Upper lobe of right lung (tissue), 1 donor: Measurements from ENCODE around the gene HPGD. TPM values are rescaled to one million over a fixed set of nuclear protein-coding genes. Genes with fewer than 3 reads are reported as not detected.
"Not testable (repeated sequence)": the region's sequence is repeated elsewhere in the genome, so short reads cannot be mapped to it uniquely, and the experiment has no call there.

ENCODE experiments used
- ATAC-seq: fragments of 200-7000 bp; cut with Tn5 transposase; one replicate; pipeline ENCODE4 v1.9.1; 2020; ENCODE audit warnings: mild to moderate bottlenecking, moderate library complexity
- DNase-seq: peaks from one replicate; pipeline ENCODE4 v3.0.0-alpha.2; 2020
- H3K27ac ChIP-seq: fragments of 200-600 bp; one replicate; pipeline ENCODE4 v1.8.0; 2022
- H3K27me3 ChIP-seq: fragments of 200-600 bp; one replicate; pipeline ENCODE4 v1.8.0; 2022; ENCODE audit warnings: mild to moderate bottlenecking
- H3K36me3 ChIP-seq: fragments of 200-600 bp; one replicate; pipeline ENCODE4 v1.8.0; 2022
- H3K4me1 ChIP-seq: fragments of 200-600 bp; one replicate; pipeline ENCODE4 v1.8.0; 2022
- H3K4me3 ChIP-seq: fragments of 200-600 bp; one replicate; pipeline ENCODE4 v1.8.0; 2022; ENCODE audit warnings: mild to moderate bottlenecking
- H3K9me3 ChIP-seq: fragments of 200-600 bp; one replicate; pipeline ENCODE4 v1.8.0; 2022
- intact Hi-C: fragments of 100-400 bp; cut with DNase I; formaldehyde crosslinking; loops from one replicate; pipeline ENCODE4 v1.11.0; 2022
- total RNA-seq: library from RNA; stranded (reverse); fragmentation: NEBNext Ultra II Directional; extraction: Animal tissue kit (Norgen Biotek cat#: 25700); gene quantifications from one replicate; pipeline ENCODE4 v1.2.1, GENCODE V29; 2021
- TF ChIP-seq, protein P1 (sequence below): fragments of 200-600 bp; IDR thresholded peaks from one replicate; pipeline ENCODE4 v1.8.0; 2022; ENCODE audit warnings: antibody characterized with exemption
- donor health status: DM: no; HTN: yes; CAD: no; lungs with severe emphysema.

HPGD gene
- total RNA-seq, 1 donor from 2014 or later, result 77.2 TPM

DNA sequence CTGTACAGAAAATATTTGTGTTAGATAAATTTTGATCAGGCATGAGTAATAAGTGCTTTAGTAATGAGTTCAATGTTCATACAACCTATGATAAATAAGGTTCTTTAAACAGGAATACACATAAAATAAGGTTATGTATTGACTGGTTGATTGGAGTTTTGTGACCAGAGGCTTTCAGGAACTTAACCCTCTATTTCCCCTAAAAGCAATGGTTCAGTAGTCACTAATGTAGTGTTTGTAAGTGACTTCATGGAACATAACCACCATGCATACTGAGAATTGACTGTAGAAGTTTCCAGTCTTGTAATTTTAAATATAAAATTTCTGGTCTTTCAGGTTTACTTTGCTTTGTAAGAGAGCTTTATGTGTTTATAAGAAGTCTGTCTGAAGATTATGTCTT is 28.1 kb downstream of the HPGD start:
- Histone ChIP-seq H3K27ac (no peak overlapping the region), H3K27me3 (no peaks in the 10 kb centered on the region), H3K9me3 (no peaks in the 10 kb centered on the region), H3K4me3 (no peak overlapping the region), H3K36me3 (no peaks in the 10 kb centered on the region), H3K4me1 (no peaks in the 10 kb centered on the region)
- TF ChIP-seq, protein P1, sequence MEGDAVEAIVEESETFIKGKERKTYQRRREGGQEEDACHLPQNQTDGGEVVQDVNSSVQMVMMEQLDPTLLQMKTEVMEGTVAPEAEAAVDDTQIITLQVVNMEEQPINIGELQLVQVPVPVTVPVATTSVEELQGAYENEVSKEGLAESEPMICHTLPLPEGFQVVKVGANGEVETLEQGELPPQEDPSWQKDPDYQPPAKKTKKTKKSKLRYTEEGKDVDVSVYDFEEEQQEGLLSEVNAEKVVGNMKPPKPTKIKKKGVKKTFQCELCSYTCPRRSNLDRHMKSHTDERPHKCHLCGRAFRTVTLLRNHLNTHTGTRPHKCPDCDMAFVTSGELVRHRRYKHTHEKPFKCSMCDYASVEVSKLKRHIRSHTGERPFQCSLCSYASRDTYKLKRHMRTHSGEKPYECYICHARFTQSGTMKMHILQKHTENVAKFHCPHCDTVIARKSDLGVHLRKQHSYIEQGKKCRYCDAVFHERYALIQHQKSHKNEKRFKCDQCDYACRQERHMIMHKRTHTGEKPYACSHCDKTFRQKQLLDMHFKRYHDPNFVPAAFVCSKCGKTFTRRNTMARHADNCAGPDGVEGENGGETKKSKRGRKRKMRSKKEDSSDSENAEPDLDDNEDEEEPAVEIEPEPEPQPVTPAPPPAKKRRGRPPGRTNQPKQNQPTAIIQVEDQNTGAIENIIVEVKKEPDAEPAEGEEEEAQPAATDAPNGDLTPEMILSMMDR, result no peak
- intact Hi-C loops, result no loop called here
- no peak for DNase-seq
- no peak for ATAC-seq

DNA sequence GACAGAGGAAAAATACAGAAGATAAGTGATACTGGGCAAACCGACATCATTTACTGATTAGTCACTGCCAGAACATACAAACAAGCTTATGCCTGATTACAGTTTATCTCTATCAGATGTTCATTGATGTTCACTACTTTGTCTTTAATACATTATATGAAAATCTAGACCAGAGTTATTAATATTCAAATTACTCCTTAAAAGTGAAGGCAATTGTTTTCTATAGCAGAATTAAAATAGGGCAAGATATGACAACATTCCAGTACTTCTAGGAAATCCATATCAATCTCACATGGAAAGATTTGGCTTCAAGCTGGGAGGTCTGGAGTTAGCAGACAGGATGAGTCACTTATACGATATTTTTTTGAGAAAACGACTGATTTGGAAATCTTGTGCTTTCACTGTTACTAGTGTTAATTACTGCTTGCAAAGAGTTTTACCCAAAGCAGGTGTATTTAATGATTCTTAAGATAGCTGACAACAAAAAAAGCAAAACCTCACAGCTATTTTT is 31.8 kb downstream of the HPGD start:
- Histone ChIP-seq H3K4me3 (no peak overlapping the region), H3K27ac (no peak overlapping the region), H3K9me3 (no peaks in the 10 kb centered on the region), H3K36me3 (no peaks in the 10 kb centered on the region), H3K27me3 (no peaks in the 10 kb centered on the region), H3K4me1 (no peaks in the 10 kb centered on the region)
- intact Hi-C loops, result no loop called here
- DNase-seq, result no peak
- TF ChIP-seq, protein P1, result no peak
- ATAC-seq, result no peak

DNA sequence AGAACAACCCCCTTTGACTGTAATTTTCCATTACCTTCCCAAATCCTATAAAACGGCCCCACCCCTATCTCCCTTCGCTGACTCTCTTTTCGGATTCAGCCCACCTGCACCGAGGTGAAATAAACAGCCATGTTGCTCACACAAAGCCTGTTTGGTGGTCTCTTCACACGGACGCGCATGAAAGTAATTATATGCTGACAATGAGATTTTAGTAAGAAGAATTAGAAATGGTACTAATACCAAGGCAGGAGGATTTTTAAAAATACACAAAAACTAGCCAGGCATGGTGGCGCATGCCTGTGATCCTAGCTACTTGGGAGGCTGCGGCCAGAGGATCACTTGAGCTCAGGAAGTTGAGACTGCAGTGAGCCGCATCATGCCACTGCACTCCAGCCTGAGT is 33.9 kb downstream of the HPGD start:
- H3K27ac ChIP-seq, H3K27me3 ChIP-seq, ATAC-seq, H3K4me3 ChIP-seq, H3K9me3 ChIP-seq, H3K4me1 ChIP-seq, DNase-seq, intact Hi-C loops, H3K36me3 ChIP-seq: not testable (repeated sequence)

DNA sequence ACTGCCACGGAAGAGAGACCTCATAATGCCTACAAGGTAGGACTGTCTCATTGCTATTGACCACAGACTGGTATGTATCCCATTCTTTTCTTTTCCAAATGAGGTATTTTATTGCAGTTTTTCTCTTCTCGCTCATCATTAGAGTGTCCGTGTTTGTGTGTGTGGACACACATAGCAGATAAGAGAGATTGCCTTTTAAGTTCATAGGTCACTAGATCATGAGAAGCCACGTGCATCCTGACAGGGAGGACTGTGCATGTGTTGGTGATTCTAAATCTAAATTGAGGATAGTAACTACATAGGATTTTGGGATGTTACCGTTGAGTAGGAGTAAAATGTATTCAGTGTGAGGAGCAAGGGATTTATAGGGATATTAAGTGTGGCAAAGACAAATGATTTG is 37.3 kb downstream of the HPGD start:
- Histone ChIP-seq H3K27me3 (no peaks in the 10 kb centered on the region), H3K9me3 (no peaks in the 10 kb centered on the region), H3K4me1 (no peaks in the 10 kb centered on the region), H3K27ac (no peak overlapping the region), H3K36me3 (no peaks in the 10 kb centered on the region), H3K4me3 (no peak overlapping the region)
- ATAC-seq, result no peak
- TF ChIP-seq, protein P1, result no peak
- intact Hi-C loops, result no loop called here
- DNase-seq, result no peak

DNA sequence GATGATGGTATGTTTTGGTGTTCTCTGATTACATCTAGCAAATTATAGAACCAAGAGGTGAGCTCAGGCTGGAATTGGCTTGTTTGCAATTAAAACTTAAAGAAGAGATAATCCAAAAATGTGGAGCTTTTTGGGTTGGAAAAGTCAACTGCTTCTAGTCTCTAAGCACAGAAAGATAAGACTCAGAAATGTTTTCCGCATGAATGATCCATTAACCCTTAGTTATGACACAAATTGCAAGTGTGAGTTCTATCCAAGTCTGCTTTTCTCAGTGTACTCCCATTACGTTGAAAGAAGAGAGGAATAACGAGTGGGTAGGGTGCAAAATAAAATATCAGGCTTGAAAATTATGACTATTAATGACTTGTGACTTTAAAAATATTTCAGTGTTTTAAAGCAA is 38.5 kb downstream of the HPGD start:
- no peak for ATAC-seq
- Histone ChIP-seq H3K27me3 (no peaks in the 10 kb centered on the region), H3K4me3 (no peak overlapping the region), H3K9me3 (no peaks in the 10 kb centered on the region), H3K27ac (no peak overlapping the region), H3K36me3 (no peaks in the 10 kb centered on the region), H3K4me1 (no peaks in the 10 kb centered on the region)
- intact Hi-C loops, result no loop called here
- TF ChIP-seq, protein P1, result no peak
- DNase-seq, result no peak

DNA sequence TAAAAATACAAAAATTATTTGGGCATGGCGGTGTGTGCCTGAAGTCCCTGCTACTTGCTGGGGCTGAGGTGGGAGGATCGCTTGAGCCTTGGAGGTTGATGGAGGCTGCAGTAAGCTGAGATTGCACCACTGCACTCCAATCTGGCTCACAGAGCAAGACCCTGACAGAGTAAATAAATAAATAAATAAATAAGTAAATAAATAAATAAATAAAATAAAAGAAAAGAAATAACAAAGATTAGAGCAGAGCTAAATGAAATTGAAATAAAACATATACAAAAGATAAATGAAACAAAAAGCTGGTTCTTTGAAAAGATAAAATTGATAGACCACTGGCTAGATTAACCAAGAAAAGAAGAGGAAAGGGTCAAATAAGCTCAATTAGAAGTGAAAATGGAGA is 43.1 kb downstream of the HPGD start:
- H3K36me3 ChIP-seq, result no peaks in the 10 kb centered on the region
- no peak for ATAC-seq
- TF ChIP-seq, protein P1, result no peak
- no peaks in the 10 kb centered on the region for H3K27me3 ChIP-seq
- no peaks in the 10 kb centered on the region for H3K9me3 ChIP-seq
- H3K4me3 ChIP-seq, result no peak overlapping the region
- no peaks in the 10 kb centered on the region for H3K4me1 ChIP-seq
- DNase-seq, result no peak
- H3K27ac ChIP-seq, result no peak overlapping the region
- intact Hi-C loops, result no loop called here
